HepG2 (cell line): ENCODE data around the gene UQCC5. TPM values are rescaled to one million over a fixed set of nuclear protein-coding genes. Genes with fewer than 3 reads are reported as not detected.

Experiments used
- ARNT ChIP-seq: fragments of 450-650 bp; IDR thresholded peaks from 2 replicates; pipeline ENCODE4 v1.6.1; 2017
- FOSL1 ChIP-seq: sonication (generic); formaldehyde crosslinking; IDR thresholded peaks from 2 replicates; pipeline ENCODE4 v1.9.0; 2021; ENCODE audit warnings: missing genetic modification reagents, borderline replicate concordance
- FOXK1 ChIP-seq: sonication (generic); formaldehyde crosslinking; IDR thresholded peaks from 2 replicates; pipeline ENCODE4 v1.4.0; 2020; ENCODE audit warnings: low read depth, missing genetic modification reagents, borderline replicate concordance
- HNRNPUL1 ChIP-seq: fragments of 200-400 bp; formaldehyde crosslinking; IDR thresholded peaks from 2 replicates; pipeline ENCODE4 v1.6.1; 2017; ENCODE audit warnings: low read depth, mild to moderate bottlenecking, low read length, moderate library complexity
- KDM2A ChIP-seq: sonication (generic); formaldehyde crosslinking; IDR thresholded peaks from 2 replicates; pipeline ENCODE4 v1.4.0; 2020; ENCODE audit warnings: low read depth, missing genetic modification reagents, borderline replicate concordance
- MAFF ChIP-seq: IDR thresholded peaks from 2 replicates; pipeline ENCODE4 v1.6.1; 2011; ENCODE audit warnings: low read depth, low read length, improper control_type of control experiment
- MEF2D ChIP-seq: sonication (generic); formaldehyde crosslinking; IDR thresholded peaks from 2 replicates; pipeline ENCODE4 v1.5.1; 2020; ENCODE audit warnings: mild to moderate bottlenecking, missing genetic modification reagents
- MIER2 ChIP-seq: IDR thresholded peaks from 2 replicates; pipeline ENCODE4 v1.6.1; 2016; ENCODE audit warnings: missing biosample characterization, missing genetic modification reagents
- NR2F2 ChIP-seq: IDR thresholded peaks from 2 replicates; pipeline ENCODE4 v1.6.1; 2012; ENCODE audit warnings: low read depth, inconsistent platforms, borderline replicate concordance
- PLRG1 ChIP-seq: fragments of 450-650 bp; conservative IDR thresholded peaks from 2 replicates; pipeline ENCODE4 v1.6.1; 2016
- POLR2A ChIP-seq, 2 experiments: IDR thresholded peaks; 2 replicates each; pipeline ENCODE4 v1.6.1; 2011; ENCODE audit warnings: low read depth in 2 of 2, low read length in 2 of 2, mild to moderate bottlenecking in 1 of 2, moderate library complexity in 1 of 2; ENCODE audit not compliant: insufficient read depth in 1 of 2
- SMAD9 ChIP-seq: sonication (generic); formaldehyde crosslinking; IDR thresholded peaks from 2 replicates; pipeline ENCODE4 v1.5.1; 2020; ENCODE audit warnings: mild to moderate bottlenecking, missing genetic modification reagents
- ZBTB38 ChIP-seq: sonication (generic); formaldehyde crosslinking; IDR thresholded peaks from 2 replicates; pipeline ENCODE4 v1.5.1; 2020; ENCODE audit warnings: mild to moderate bottlenecking, missing genetic modification reagents
- ZNF552 ChIP-seq: sonication (generic); formaldehyde crosslinking; IDR thresholded peaks from 2 replicates; pipeline ENCODE4 v1.9.0; 2022; ENCODE audit warnings: missing genetic modification reagents, mild to moderate bottlenecking, borderline replicate concordance
- ZNF691 ChIP-seq: sonication (generic); formaldehyde crosslinking; IDR thresholded peaks from 2 replicates; pipeline ENCODE4 v1.4.0; 2020; ENCODE audit warnings: missing genetic modification reagents, low read depth, mild to moderate bottlenecking, borderline replicate concordance
- polyA plus RNA-seq, 8 experiments: library from polyadenylated mRNA; depleted of rRNA in 3 of 8; stranded (reverse) in 7 of 8; unstranded in 1 of 8; fragments of >200 nt; fragmentation: Illumina TruSeq in 4 of 8; extraction: Trizol in 4 of 8; gene quantifications; 2 replicates each; pipeline versions ENCODE4 v1.2.1 to v1.2.3, GENCODE V29; 2011 to 2016; ENCODE audit warnings: low read depth in 4 of 8, missing spikeins in 1 of 8, mixed read lengths in 1 of 8; ENCODE audit not compliant: insufficient read depth in 1 of 8
- total RNA-seq, 5 experiments: library from RNA; depleted of rRNA; stranded (reverse); fragments of >200 nt; fragmentation: Illumina TruSeq; extraction: Trizol; gene quantifications; 2 replicates each; pipeline ENCODE4 v1.2.3, GENCODE V29; 2016; ENCODE audit warnings: low read depth in 1 of 5
- TF ChIP-seq, protein P1 (sequence below): sonication (generic); formaldehyde crosslinking; IDR thresholded peaks from 2 replicates; pipeline ENCODE4 v1.4.0; 2020; ENCODE audit warnings: low read depth, missing genetic modification reagents
- TF ChIP-seq, protein P2 (sequence below): sonication (generic); formaldehyde crosslinking; IDR thresholded peaks from 2 replicates; pipeline ENCODE4 v1.5.1; 2020; ENCODE audit warnings: missing genetic modification reagents, mild to moderate bottlenecking, borderline replicate concordance
- TF ChIP-seq, protein P3 (sequence below): sonication (generic); formaldehyde crosslinking; IDR thresholded peaks from 2 replicates; pipeline ENCODE4 v1.8.0; 2022; ENCODE audit warnings: missing genetic modification reagents, mild to moderate bottlenecking, inconsistent platforms, borderline replicate concordance
- TF ChIP-seq, protein P4 (sequence below): sonication (generic); formaldehyde crosslinking; IDR thresholded peaks from 2 replicates; pipeline ENCODE4 v1.4.0; 2020; ENCODE audit warnings: missing genetic modification reagents

Gene UQCC5
- total and polyA plus RNA-seq, 2 of the 13 experiments (the other 11 are each of a cell fraction or from before 2014, with no cell fraction given), result 15.4 to 29.5 TPM

- TF ChIP-seq, protein P1, sequence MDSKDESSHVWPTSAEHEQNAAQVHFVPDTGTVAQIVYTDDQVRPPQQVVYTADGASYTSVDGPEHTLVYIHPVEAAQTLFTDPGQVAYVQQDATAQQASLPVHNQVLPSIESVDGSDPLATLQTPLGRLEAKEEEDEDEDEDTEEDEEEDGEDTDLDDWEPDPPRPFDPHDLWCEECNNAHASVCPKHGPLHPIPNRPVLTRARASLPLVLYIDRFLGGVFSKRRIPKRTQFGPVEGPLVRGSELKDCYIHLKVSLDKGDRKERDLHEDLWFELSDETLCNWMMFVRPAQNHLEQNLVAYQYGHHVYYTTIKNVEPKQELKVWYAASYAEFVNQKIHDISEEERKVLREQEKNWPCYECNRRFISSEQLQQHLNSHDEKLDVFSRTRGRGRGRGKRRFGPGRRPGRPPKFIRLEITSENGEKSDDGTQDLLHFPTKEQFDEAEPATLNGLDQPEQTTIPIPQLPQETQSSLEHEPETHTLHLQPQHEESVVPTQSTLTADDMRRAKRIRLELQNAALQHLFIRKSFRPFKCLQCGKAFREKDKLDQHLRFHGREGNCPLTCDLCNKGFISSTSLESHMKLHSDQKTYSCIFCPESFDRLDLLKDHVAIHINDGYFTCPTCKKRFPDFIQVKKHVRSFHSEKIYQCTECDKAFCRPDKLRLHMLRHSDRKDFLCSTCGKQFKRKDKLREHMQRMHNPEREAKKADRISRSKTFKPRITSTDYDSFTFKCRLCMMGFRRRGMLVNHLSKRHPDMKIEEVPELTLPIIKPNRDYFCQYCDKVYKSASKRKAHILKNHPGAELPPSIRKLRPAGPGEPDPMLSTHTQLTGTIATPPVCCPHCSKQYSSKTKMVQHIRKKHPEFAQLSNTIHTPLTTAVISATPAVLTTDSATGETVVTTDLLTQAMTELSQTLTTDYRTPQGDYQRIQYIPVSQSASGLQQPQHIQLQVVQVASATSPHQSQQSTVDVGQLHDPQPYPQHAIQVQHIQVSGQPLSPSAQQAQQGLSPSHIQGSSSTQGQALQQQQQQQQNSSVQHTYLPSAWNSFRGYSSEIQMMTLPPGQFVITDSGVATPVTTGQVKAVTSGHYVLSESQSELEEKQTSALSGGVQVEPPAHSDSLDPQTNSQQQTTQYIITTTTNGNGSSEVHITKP (CRISPR knock-in tag), result peak; percentile 94
- TF ChIP-seq HNRNPUL1 (no peak), KDM2A (peak; percentile 34; the same call in 1 of the 2 replicates), MAFF (no peak), FOSL1 (CRISPR knock-in tag) (no peak), ZBTB38 (CRISPR knock-in tag) (no peak), SMAD9 (CRISPR knock-in tag) (no peak), ARNT (no peak), ZNF552 (CRISPR knock-in tag) (0 out of 2 replicates have a peak, but pooled peaks have one; percentile 7), NR2F2 (peak; percentile 16; the same call in 1 of the 2 replicates), PLRG1 (no peak), MEF2D (no peak), POLR2A (IDR thresholded peaks at IDR 0.05; ENCODE audit: insufficient read depth in 1 of 2, low read depth in 2 of 2, low read length in 2 of 2) (no peak), MIER2 (CRISPR knock-in tag) (no peak), FOXK1 (CRISPR knock-in tag) (peak; percentile 16; the same call in 1 of the 2 replicates), ZNF691 (CRISPR knock-in tag) (peak; percentile 33; the same call in 1 of the 2 replicates)
- TF ChIP-seq, protein P2, sequence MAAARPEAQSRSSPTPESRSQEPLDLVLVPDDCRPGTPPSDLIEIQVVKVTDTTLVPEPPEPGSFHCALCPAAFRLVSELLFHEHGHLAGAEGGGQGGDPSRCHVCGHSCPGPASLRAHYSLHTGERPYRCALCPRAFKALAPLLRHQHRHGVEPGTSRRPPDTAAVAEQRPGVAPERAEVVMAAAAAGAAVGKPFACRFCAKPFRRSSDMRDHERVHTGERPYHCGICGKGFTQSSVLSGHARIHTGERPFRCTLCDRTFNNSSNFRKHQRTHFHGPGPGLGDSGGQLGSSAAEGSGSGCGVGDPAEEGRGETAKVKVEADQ (CRISPR knock-in tag), result no peak
- TF ChIP-seq, protein P3, sequence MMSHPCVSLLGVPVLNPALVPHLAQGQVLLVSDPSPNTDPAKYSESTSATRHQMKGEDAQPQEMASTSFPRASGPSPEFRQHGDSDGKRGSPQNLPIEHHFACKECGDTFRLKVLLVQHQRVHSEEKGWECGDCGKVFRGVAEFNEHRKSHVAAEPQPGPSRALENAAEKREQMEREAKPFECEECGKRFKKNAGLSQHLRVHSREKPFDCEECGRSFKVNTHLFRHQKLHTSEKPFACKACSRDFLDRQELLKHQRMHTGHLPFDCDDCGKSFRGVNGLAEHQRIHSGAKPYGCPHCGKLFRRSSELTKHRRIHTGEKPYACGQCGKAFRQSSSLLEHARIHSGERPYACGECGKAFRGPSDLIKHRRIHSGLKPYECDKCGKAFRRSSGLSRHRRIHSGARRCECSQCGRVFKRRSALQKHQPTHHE, result no peak
- TF ChIP-seq, protein P4, sequence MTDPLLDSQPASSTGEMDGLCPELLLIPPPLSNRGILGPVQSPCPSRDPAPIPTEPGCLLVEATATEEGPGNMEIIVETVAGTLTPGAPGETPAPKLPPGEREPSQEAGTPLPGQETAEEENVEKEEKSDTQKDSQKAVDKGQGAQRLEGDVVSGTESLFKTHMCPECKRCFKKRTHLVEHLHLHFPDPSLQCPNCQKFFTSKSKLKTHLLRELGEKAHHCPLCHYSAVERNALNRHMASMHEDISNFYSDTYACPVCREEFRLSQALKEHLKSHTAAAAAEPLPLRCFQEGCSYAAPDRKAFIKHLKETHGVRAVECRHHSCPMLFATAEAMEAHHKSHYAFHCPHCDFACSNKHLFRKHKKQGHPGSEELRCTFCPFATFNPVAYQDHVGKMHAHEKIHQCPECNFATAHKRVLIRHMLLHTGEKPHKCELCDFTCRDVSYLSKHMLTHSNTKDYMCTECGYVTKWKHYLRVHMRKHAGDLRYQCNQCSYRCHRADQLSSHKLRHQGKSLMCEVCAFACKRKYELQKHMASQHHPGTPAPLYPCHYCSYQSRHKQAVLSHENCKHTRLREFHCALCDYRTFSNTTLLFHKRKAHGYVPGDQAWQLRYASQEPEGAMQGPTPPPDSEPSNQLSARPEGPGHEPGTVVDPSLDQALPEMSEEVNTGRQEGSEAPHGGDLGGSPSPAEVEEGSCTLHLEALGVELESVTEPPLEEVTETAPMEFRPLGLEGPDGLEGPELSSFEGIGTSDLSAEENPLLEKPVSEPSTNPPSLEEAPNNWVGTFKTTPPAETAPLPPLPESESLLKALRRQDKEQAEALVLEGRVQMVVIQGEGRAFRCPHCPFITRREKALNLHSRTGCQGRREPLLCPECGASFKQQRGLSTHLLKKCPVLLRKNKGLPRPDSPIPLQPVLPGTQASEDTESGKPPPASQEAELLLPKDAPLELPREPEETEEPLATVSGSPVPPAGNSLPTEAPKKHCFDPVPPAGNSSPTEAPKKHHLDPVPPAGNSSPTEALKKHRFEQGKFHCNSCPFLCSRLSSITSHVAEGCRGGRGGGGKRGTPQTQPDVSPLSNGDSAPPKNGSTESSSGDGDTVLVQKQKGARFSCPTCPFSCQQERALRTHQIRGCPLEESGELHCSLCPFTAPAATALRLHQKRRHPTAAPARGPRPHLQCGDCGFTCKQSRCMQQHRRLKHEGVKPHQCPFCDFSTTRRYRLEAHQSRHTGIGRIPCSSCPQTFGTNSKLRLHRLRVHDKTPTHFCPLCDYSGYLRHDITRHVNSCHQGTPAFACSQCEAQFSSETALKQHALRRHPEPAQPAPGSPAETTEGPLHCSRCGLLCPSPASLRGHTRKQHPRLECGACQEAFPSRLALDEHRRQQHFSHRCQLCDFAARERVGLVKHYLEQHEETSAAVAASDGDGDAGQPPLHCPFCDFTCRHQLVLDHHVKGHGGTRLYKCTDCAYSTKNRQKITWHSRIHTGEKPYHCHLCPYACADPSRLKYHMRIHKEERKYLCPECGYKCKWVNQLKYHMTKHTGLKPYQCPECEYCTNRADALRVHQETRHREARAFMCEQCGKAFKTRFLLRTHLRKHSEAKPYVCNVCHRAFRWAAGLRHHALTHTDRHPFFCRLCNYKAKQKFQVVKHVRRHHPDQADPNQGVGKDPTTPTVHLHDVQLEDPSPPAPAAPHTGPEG, result 0 out of 2 replicates have a peak, but pooled peaks have one; percentile 6
These were observed 3.9 kb upstream of the UQCC5 start (continued) for GRCh38 chr3:52532517-52532837.
